Muscle layer of colon (tissue), 2 donors: ENCODE measurements around the gene PCYT1A.
"Not testable (repeated sequence)": the region's sequence is repeated elsewhere in the genome, so short reads cannot be mapped to it uniquely, and the experiment has no call there.

Source experiments
- H3K27ac ChIP-seq: one replicate; pipeline ENCODE4 v1.7.0; 2013; ENCODE audit warnings: low read depth, mild to moderate bottlenecking, low read length, moderate library complexity
- H3K27me3 ChIP-seq, 2 donors: one replicate each; pipeline ENCODE4 v1.7.0; 2013; ENCODE audit warnings: low read length in 2 of 2, mild to moderate bottlenecking in 2 of 2; ENCODE audit not compliant: insufficient read depth in 2 of 2, control insufficient read depth in 1 of 2
- H3K36me3 ChIP-seq: one replicate; pipeline ENCODE4 v1.7.0; 2013; ENCODE audit warnings: mild to moderate bottlenecking, low read length; ENCODE audit not compliant: insufficient read depth
- H3K4me1 ChIP-seq: one replicate; pipeline ENCODE4 v1.7.0; 2013; ENCODE audit warnings: mild to moderate bottlenecking, low read length; ENCODE audit not compliant: insufficient read depth
- H3K4me3 ChIP-seq, 2 donors: one replicate each; pipeline ENCODE4 v1.7.0; 2013; ENCODE audit warnings: low read length in 2 of 2, low read depth in 1 of 2, mild to moderate bottlenecking in 1 of 2, moderate library complexity in 1 of 2
- H3K9ac ChIP-seq: one replicate; pipeline ENCODE4 v1.7.0; 2013; ENCODE audit warnings: low read length
- H3K9me3 ChIP-seq: one replicate; pipeline ENCODE4 v1.7.0; 2013; ENCODE audit warnings: mild to moderate bottlenecking, low read length
- donor health status: abdominal sarcoma.
- donor health status: Adenocarcinoma of cecum.

The PCYT1A gene

DNA sequence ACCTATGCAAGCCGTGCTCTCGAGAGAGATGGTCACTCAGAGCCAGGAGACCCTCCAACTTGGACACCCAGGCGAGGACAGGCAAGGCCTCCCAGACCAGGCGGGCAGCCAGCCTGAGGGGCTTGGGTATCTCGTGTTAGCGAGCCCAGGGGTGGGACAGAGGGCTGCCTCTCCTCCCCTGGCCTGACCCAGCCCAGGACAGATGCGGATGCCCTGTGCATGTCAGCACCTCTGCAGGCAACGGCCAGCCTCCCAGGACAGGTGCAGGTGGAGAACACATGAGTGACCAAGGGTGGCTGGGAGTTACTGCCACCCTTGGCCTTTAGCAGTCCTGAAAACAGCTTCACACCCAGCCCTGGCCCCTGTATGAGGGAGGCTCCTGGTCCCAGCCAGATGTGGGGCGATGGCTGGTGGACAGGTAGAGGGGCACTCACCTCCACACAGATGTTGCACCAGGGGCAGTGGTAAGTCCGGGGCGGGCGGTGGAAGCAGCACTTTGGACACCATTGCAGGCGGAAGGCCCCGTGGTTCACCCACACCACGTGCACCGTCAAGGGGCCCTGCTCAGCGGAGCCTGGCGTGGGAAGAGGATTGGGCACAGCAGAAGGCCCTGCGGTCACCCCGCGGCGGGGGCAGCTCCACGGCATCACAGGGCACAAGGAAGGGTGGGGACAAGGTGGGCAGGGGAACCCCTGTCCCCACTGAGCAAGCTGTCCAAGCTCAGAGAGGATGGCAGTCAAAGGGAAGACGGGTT is 78.4 kb downstream of the PCYT1A start:
- Histone ChIP-seq H3K9me3 (no peaks in the 10 kb centered on the region), H3K36me3 (no peaks in the 10 kb centered on the region), H3K9ac (no peak overlapping the region), H3K4me3 (no peak overlapping the region), H3K27ac (no peak overlapping the region), H3K27me3 (peaks cover 0 to 17% of the 10 kb centered on the region in 2 donors), H3K4me1 (no peaks in the 10 kb centered on the region)

DNA sequence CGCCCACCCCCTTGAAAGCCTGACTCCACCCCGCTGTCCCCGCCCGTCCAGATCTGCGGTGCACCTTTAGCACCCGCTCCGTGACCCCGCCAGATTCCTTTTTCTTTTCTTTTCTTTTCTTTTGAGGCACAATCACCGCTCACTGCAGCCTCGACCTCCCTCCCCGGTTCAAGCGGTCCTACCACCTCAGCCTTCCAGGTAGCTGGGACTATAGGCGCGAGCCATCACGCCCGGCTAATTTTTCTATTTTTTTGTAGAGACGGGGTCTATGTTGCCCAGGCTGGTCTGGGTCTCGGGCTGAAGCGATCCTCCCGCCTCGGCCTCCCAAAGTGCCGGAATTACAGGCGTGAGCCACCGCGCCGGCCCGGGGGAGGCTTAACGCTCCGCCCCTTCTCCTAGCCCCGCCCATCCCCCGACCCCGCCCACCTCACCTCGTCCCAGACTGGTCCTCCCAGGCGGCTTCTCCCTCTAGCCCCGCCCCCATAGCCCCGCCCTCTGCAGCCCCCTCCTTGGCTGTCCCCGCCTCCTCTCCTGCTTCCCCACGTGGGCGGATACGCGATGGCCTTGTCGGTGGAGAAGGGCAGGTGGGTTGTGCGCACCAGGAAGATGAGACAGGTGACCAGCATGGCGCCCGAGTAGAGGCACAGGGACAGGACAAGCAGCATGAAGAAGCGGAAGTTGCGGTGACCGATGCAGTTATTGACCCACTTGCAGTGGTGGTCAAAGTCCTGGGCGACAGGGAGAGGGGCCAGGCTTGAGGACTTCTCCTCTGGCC is 79.5 kb downstream of the PCYT1A start:
- H3K9ac ChIP-seq, result no peak overlapping the region
- peaks cover 0 to 17% of the 10 kb centered on the region in 2 donors for H3K27me3 ChIP-seq
- H3K4me3 ChIP-seq, result peak overlapping the region in 1 of 2 donors; percentile 13
- no peaks in the 10 kb centered on the region for H3K36me3 ChIP-seq
- no peaks in the 10 kb centered on the region for H3K9me3 ChIP-seq
- no peak overlapping the region for H3K27ac ChIP-seq
- peaks cover 3% of the 10 kb centered on the region for H3K4me1 ChIP-seq

DNA sequence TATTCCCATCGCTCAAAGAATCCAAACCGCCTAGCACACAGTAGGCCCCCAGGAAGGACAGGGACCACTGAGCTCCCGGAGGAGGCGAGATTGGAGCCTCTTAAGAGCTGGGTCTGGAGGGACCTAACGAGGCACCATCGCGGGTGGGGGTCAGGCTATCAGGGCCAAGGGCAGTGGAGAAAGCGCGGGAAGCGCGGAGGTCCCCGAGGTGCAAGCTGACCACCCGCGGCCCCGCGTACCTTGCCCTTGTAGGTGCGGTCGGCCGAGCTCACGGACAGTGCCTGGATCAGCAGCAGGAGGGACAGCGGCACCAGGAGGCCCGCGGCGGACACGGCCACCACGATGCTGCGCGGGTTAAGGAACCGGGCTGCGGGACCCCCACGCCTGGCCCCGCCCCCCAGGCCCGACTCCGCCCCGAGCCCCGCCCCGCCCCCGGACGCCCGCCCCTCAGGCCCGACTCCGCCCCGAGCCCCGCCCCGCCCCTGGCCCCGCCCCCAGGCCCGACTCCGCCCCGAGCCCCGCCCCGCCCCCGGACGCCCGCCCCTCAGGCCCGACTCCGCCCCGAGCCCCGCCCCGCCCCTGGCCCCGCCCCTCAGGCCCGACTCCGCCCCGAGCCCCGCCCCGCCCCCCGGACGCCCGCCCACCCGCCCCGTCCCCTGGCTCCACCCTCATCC is 80.2 kb downstream of the PCYT1A start:
- H3K27ac ChIP-seq, result no peak overlapping the region
- H3K36me3 ChIP-seq, result no peaks in the 10 kb centered on the region
- H3K9ac ChIP-seq, result no peak overlapping the region
- H3K4me1 ChIP-seq, result peaks cover 5% of the 10 kb centered on the region
- H3K27me3 ChIP-seq, result peaks cover 0 to 17% of the 10 kb centered on the region in 2 donors
- H3K4me3 ChIP-seq, result no peak overlapping the region
- H3K9me3 ChIP-seq, result no peaks in the 10 kb centered on the region

DNA sequence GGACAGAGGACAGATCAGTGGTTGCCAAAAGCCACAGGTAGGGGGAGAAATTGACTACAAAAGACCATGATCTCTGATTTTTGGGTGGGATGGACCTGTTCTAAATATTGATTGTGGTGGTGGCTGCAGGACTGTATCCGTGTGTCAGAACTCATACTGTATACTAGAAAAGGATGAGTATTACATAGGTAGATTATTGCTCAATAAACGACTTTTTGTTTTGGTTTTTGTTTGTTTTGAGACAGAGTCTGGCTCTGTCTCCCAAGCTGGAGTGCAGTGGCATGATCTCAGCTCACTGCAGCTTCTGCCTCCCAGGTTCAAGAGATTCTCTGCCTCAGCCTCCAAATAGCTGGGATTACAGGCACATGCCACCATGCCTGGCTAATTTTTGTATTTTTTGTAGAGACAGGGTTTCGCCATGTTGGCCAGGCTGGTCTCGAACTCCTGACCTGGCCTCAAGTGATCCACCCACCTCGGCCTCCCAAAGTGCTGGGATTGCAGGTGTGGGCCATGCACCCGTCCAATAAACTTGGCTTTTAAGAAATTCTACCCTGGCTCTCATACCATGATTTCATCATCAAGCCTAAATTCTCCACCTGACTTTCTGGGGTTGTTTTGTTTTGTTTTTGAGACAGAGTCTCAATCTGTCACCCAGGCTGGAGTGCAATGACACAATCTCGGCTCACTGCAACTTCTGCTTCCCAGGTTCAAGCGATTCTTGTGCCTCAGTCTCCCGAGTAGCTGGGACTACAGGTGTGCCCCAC is 81.9 kb downstream of the PCYT1A start:
- H3K9ac ChIP-seq, H3K27ac ChIP-seq, H3K4me1 ChIP-seq, H3K4me3 ChIP-seq, H3K36me3 ChIP-seq, H3K9me3 ChIP-seq: not testable (repeated sequence)
- peaks cover 0 to 17% of the 10 kb centered on the region in 2 donors for H3K27me3 ChIP-seq

DNA sequence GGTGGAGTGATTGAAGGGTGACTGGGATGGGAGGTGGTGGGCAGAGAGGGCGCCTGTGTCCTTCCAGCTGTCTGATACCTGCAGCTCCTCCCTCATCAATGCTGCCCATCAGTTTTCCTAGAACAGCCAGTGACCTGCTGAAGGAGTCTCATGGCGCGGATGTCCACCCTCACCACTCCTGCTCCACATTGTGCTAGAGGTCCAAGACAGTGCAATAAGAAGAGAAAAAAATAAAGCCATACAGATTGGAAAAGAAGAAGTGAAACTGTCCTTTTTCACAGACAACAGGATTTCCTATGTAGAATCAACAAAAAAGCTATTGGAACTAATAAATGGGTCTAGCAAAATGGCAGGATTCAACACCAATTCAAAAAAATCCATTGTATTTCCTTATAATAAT is 83.7 kb downstream of the PCYT1A start:
- no peaks in the 10 kb centered on the region for H3K9me3 ChIP-seq
- H3K9ac ChIP-seq, result no peak overlapping the region
- no peak overlapping the region for H3K27ac ChIP-seq
- H3K4me3 ChIP-seq, result no peak overlapping the region
- peaks cover 0 to 17% of the 10 kb centered on the region in 2 donors for H3K27me3 ChIP-seq
- H3K36me3 ChIP-seq, result no peaks in the 10 kb centered on the region
- peaks cover 5% of the 10 kb centered on the region for H3K4me1 ChIP-seq

DNA sequence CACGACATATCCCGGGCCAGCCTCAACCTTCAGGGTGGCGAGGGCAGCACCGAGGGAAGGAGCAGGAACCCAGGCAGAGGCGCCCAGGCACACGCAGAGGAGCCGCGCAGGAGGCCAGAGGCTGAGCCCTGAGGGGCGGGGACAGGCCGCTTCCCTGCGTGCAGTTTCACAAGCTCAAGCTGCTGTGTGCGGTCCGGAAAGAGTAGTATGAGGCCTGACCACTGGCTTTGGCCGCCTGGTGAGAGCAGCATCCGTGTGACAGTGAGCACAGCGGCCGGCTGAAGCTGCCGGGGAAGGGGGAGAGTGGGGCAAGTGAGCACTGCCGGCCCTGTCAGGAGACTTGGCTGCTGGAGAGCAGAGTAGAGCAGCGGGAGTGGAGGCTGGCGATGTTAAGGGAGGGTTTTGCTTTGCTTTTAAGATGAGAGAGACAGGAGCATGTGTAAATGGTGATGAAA is 85.0 kb downstream of the PCYT1A start:
- Histone ChIP-seq H3K27ac (no peak overlapping the region), H3K27me3 (peaks cover 0 to 10% of the 10 kb centered on the region in 2 donors), H3K4me3 (no peak overlapping the region), H3K4me1 (peaks cover 5% of the 10 kb centered on the region), H3K36me3 (no peaks in the 10 kb centered on the region), H3K9me3 (no peaks in the 10 kb centered on the region), H3K9ac (no peak overlapping the region)

DNA sequence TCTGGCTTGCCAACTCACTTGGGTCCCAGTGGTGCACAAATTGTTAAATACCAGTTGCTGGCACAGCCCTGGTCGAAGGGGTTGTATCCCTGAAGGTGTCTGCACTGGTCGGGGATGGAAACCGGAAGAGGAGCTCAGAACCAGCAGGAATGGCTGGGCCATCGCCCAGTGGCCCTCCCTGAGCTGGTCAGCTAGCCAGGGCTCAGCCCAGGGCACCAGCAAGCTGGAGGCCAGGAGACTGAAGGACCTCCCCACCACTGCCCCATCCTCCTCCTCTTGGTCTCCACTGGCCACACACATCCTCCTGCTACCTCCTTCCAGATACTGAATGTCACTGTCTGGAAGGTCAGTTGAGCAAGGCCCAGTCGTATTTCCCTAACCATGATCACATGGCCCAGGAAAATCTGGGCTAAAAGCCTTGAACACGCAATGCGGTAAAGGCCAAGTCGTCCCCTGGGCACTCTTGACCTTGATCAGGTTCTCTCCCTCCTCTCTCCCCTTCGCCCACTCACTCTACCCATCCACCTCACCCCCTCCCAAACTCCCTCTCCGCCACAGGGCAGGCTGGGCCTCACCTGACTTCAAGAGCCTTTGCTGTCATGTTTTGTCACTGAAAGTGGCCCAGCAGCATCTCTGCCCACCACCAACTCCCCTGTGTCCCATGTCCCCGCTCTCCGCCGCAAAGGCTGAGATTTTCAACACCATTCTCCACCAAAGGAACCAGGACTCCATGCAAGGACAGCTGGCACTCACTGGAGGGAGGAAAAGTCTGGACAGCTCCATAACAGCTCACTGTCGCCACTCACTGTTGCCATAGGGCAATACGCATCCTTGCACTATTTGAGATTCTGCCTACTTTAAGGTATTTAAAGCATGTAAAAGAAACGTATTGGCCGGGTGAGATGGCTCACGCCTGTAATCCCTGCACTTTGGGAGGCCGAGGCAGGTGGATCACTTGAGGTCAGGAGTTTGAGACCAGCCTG is 88.5 kb downstream of the PCYT1A start:
- H3K36me3 ChIP-seq, result no peaks in the 10 kb centered on the region
- no peaks in the 10 kb centered on the region for H3K9me3 ChIP-seq
- H3K4me3 ChIP-seq, result no peak overlapping the region
- H3K9ac ChIP-seq, result no peak overlapping the region
- H3K4me1 ChIP-seq, result peaks cover 5% of the 10 kb centered on the region
- no peak overlapping the region for H3K27ac ChIP-seq
- no peaks in the 10 kb centered on the region for H3K27me3 ChIP-seq

DNA sequence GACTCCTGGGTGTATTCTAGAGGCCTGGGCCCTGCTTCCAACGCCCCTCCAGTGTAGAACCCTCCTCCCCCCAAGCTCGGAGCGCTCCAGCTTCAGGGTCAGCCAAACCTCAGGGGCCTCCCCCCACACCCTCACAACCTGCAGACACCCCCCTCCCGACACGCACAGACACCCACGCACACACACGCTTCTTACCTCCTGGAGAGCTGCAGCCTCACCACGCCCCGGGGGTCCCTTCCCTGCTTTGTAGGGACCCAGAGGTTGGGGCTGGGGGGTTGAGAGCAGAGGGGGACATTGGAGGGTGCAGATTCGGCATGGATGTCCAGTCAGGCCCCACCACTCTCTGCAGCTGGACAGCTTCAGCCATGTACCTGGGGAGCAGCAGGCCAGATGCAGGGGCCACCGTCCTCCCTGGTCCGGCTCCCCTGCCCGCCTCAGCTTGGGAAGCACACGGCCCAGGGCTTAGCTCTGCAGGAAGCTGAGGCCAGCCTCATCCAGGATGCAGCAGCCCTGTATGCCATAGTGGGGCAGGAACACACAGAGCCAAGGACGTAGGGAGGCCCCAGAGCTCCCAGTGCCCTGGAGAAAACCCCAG is 89.3 kb downstream of the PCYT1A start:
- Histone ChIP-seq H3K36me3 (no peaks in the 10 kb centered on the region), H3K4me3 (no peak overlapping the region), H3K4me1 (peaks cover 4% of the 10 kb centered on the region), H3K27me3 (no peaks in the 10 kb centered on the region), H3K9ac (no peak overlapping the region), H3K27ac (no peak overlapping the region), H3K9me3 (no peaks in the 10 kb centered on the region)

DNA sequence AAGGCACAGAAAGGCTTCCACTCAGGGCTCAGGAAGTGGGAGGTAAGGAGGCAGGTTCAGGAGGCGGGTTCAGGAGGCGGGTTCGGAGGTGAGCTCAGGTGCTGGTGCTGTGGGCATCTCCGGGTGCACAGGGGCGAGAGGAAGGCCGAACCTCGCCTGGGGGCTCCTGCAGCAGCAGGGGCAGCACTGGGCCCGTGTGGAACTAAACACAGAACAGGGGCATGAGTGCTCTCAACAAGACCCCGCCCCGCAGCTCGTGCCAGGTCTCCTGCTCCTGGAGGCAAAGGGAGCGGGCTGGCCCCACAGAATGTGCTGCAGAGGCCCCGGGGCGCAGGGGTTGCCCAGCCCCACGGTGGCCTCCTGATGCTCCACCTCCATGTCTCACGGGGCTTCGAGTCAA is 90.0 kb downstream of the PCYT1A start:
- H3K9me3 ChIP-seq, result no peaks in the 10 kb centered on the region
- no peak overlapping the region for H3K4me3 ChIP-seq
- no peaks in the 10 kb centered on the region for H3K4me1 ChIP-seq
- no peak overlapping the region for H3K9ac ChIP-seq
- H3K36me3 ChIP-seq, result no peaks in the 10 kb centered on the region
- H3K27me3 ChIP-seq, result no peaks in the 10 kb centered on the region
- no peak overlapping the region for H3K27ac ChIP-seq

DNA sequence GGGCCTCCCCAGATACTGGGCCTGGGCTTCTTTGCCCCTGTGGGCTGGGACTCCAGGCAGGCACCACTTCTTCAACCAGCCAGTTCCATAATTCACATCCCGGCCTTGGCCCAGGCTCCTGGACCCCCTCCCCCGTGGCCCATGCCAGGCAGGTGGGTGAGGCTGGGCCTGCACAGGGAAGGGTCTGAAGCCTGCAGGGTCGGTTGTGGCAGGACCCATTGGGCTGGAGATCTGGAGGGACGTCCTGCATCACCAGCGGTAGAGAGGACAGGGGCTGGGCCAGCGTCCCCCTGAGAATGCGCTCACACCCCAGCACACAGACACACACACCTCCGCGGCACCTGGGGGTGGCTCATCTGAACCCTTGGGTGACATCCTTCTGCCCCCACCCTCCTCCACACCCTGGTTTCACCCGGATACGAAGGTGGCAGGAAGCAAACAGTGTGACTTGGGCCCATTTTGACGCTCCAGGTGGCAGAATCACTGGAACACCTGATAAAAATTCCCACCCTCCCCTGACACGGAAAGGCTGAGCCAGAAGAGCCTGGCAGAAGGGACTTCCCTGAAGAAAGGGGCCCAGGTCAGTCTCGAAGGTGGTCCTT is 91.8 kb downstream of the PCYT1A start:
- Histone ChIP-seq H3K9me3 (no peaks in the 10 kb centered on the region), H3K27ac (no peak overlapping the region), H3K4me3 (no peak overlapping the region), H3K4me1 (no peaks in the 10 kb centered on the region), H3K9ac (no peak overlapping the region), H3K27me3 (no peaks in the 10 kb centered on the region), H3K36me3 (no peaks in the 10 kb centered on the region)
